RWPE1 (cell line): ENCODE results near the gene TOLLIP.

Experiments
- CTCF ChIA-PET: fragments of 350-600 bp; sonication (Branson Sonifier 250); formaldehyde crosslinking; extraction: SDS; loops from one replicate; lab custom pipeline; 2021; lab: Yijun Ruan, JAX
- POLR2A ChIA-PET: fragments of 400-600 bp; formaldehyde crosslinking; extraction: SDS; loops from one replicate; lab custom pipeline; 2020; ENCODE audit warnings: antibody characterized with exemption; ENCODE audit not compliant: low non-redundant PET; lab: Yijun Ruan, JAX
- DNase-seq: peaks from one replicate; pipeline ENCODE4 v3.0.0; 2012; ENCODE audit warnings: low spot score
- H3K27ac ChIP-seq: fragments of 450-650 bp; 2 replicates; pipeline ENCODE4 v1.5.1; 2017
- TF ChIP-seq, protein P1 (sequence below): fragments of 450-650 bp; conservative IDR thresholded peaks from 2 replicates; pipeline ENCODE4 v1.5.1; 2017; ENCODE audit warnings: low read depth, mild to moderate bottlenecking

TOLLIP gene

DNA sequence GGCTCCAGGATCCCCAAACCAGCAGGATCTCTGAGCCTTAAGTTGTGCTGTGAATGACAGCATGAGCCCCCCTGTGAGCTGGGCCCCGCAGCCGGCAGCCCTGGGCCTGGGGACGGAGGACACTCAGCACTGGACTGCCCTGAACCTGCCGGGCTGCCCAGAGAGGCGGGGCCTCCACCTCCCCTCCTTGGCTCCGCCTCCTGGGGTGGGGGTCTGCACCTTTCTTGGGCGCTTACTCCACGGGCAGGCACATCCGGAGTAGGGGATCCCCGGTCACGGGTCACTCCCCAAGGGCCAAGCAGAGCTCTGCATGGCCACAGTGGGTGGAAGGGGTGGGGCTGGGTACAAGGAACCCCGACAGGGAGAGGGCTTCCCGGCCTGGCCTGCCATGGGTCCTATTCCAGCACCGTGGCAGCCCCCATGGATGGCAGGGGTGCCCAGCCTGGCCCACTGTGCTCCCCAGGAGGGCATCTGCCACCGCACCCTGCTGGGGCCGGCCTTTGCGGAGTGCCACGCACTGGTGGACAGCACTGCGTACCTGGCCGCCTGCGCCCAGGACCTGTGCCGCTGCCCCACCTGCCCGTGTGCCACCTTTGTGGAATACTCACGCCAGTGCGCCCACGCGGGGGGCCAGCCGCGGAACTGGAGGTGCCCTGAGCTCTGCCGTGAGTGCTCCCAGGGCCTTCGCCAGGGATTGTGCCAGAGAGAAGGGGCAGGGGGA, 81.2 kb downstream of the TOLLIP start:
- CTCF ChIA-PET, result interaction anchor here (0.6 to 0.9 kb wide), 2 partner anchors 10 to 185 kb away, joined by 3 read pairs; no protein-coding TSS in a partner anchor
- POLR2A ChIA-PET, result no interaction called here
- no peak overlapping the region for H3K27ac ChIP-seq
- DNase-seq, result no peak
- TF ChIP-seq, protein P1, sequence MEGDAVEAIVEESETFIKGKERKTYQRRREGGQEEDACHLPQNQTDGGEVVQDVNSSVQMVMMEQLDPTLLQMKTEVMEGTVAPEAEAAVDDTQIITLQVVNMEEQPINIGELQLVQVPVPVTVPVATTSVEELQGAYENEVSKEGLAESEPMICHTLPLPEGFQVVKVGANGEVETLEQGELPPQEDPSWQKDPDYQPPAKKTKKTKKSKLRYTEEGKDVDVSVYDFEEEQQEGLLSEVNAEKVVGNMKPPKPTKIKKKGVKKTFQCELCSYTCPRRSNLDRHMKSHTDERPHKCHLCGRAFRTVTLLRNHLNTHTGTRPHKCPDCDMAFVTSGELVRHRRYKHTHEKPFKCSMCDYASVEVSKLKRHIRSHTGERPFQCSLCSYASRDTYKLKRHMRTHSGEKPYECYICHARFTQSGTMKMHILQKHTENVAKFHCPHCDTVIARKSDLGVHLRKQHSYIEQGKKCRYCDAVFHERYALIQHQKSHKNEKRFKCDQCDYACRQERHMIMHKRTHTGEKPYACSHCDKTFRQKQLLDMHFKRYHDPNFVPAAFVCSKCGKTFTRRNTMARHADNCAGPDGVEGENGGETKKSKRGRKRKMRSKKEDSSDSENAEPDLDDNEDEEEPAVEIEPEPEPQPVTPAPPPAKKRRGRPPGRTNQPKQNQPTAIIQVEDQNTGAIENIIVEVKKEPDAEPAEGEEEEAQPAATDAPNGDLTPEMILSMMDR, result no peak

DNA sequence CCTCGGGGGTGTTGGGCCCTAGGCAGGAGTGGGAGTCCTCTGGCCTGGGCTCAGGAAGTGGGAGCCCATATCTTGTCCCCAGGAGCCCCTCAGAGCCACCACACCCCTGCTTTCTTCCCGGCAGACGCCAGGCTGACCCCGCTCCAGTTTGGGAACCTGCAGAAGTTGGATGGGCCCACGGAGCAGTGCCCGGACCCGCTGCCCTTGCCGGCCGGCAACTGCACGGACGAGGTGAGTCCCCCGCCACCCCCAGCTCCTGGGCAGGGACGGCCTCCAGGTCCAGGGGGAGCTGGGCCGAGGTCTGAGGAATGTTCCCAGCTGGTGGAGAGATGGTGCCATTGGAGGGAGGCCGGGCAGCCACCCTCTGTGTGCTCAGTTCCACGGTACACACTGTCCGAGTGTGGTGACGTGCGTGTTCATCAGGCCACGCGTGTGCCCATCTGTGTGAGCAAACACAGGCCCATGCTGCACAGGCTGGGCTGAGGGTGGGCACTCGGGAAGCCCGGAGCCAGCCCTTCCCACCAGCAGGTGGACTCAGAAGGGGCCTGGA, 81.8 kb downstream of the TOLLIP start:
- DNase-seq, result no peak
- TF ChIP-seq, protein P1, result no peak
- ChIA-PET CTCF (interaction anchor here (0.6 to 0.9 kb wide), 2 partner anchors 11 to 185 kb away, joined by 3 read pairs; no protein-coding TSS in a partner anchor), POLR2A (no interaction called here)
- H3K27ac ChIP-seq, result no peak overlapping the region

DNA sequence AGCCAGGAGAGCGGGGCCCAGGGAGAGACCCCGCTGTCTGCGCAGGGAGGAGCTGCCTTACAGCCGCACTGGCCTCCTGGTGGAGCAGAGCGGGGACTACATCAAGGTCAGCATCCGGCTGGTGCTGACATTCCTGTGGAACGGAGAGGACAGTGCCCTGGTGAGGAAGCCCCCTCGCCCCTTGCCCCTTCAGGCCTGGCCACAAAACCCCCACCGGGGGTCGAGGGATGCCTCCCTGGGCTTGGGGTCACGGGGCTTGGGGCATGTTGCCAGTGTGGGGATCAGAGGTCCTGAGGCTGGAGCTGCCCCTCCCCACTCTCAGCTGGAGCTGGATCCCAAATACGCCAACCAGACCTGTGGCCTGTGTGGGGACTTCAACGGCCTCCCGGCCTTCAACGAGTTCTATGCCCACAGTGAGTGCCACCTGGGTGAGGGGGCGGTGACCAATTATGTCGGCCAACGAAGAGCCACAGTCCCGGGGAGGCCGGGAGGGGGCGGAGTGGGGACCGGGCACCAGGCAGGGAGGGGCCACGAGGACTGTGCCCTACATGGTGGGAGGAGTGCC, 82.4 kb downstream of the TOLLIP start:
- ChIA-PET CTCF (interaction anchor here (0.5 to 0.9 kb wide), 2 partner anchors 11 to 366 kb away, joined by 3 read pairs; no protein-coding TSS in a partner anchor), POLR2A (interaction anchor here (0.5 kb wide), 1 partner anchor 174 kb away, joined by 3 read pairs; no protein-coding TSS in a partner anchor)
- no peak for DNase-seq
- H3K27ac ChIP-seq, result no peak overlapping the region
- TF ChIP-seq, protein P1, result no peak

DNA sequence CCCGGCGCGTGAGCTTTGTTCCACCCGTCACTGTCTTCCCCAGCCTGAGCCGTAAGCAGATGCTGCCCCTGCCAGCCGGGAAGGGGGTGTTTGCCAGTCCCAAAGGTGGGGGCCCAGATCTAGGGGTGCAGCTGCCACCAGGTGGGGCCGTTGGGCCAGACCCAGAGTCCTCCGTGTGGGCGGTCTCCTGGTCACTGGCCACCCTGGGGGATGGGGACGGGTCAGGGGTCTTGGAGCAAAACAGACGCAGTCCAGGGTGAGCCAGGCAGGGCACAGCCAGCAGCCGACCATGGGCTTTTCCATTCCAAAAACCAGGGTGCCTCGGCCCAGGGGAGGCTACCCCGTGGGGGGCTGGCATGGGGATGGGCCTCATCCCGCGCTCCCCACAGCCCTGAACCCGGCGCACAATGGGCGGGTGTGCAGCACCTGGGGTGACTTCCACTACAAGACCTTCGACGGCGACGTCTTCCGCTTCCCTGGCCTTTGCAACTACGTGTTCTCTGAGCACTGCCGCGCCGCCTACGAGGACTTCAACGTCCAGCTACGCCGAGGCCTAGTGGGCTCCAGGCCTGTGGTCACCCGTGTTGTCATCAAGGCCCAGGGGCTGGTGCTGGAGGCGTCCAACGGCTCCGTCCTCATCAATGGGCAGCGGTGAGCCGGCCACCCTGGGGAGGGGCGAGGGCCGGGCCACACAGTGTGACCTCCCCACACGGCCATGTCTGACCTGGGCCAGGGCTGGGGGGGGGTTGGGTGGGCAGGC, 83.0 kb downstream of the TOLLIP start:
- TF ChIP-seq, protein P1, result no peak
- H3K27ac ChIP-seq, result no peak overlapping the region
- ChIA-PET CTCF (interaction anchor here (0.5 kb wide), 1 partner anchor 367 kb away, joined by 3 read pairs; no protein-coding TSS in a partner anchor), POLR2A (no interaction called here)
- DNase-seq, result no peak

DNA sequence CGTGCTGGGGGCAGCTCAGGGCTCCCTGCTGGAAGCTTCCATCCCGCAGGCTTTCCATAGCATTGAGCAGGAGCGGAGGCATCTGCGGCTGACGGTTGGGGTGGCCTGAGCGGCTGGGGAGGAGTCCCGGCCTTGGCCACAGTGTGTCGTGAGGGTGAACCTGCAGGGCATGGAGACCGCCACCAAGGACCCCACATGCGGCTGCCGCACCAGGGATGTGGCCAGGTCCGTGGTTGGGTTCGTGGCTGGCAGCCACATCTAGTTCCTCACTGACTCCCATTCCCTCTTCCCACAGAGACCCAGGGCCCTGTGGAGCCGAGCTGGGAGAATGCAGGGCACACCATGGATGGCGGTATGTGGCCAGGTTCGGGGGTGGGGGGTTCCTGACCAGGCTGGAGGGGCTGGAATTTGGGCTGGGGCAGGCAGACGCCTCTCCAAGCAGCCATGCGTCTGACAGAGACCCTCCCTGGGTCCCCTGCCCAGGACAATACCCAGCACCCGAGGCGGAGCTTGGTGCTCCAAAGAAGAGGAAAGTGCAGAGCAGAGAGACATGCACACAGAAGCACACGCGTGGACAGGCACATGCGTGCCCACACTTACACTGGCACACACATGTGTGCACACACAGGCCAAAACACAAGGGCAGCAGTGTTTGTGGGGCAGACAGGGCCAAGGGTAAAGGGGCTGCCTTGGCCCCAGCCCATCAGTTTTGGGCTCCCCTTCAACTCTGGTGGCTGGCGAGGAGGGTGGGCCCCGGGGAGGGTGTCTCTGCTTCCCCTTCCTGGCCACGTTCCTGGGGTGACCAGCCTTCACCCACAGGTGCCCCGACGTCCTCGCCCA, 83.8 kb downstream of the TOLLIP start:
- POLR2A ChIA-PET, result no interaction called here

More for the DNA sequence above, 83.8 kb downstream of the TOLLIP start:
- CTCF ChIA-PET, result no interaction called here
- no peak for DNase-seq
- no peak overlapping the region for H3K27ac ChIP-seq
- TF ChIP-seq, protein P1, result no peak
